ENCODE data around the gene IYD.
A peak's percentile ranks its signal among the peaks of the same experiment; 100 is the strongest.

IYD gene

GRCh38 chr6:150336299-150336698, 32.5 kb upstream of the IYD start:
- DNase-seq (ENCODE audit: low spot score) = peak; percentile 12
- TF ChIP-seq, protein P1, sequence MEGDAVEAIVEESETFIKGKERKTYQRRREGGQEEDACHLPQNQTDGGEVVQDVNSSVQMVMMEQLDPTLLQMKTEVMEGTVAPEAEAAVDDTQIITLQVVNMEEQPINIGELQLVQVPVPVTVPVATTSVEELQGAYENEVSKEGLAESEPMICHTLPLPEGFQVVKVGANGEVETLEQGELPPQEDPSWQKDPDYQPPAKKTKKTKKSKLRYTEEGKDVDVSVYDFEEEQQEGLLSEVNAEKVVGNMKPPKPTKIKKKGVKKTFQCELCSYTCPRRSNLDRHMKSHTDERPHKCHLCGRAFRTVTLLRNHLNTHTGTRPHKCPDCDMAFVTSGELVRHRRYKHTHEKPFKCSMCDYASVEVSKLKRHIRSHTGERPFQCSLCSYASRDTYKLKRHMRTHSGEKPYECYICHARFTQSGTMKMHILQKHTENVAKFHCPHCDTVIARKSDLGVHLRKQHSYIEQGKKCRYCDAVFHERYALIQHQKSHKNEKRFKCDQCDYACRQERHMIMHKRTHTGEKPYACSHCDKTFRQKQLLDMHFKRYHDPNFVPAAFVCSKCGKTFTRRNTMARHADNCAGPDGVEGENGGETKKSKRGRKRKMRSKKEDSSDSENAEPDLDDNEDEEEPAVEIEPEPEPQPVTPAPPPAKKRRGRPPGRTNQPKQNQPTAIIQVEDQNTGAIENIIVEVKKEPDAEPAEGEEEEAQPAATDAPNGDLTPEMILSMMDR (IDR thresholded peaks at IDR 0.05; ENCODE audit: extremely low read depth, missing control alignments) = no peak

DNA sequence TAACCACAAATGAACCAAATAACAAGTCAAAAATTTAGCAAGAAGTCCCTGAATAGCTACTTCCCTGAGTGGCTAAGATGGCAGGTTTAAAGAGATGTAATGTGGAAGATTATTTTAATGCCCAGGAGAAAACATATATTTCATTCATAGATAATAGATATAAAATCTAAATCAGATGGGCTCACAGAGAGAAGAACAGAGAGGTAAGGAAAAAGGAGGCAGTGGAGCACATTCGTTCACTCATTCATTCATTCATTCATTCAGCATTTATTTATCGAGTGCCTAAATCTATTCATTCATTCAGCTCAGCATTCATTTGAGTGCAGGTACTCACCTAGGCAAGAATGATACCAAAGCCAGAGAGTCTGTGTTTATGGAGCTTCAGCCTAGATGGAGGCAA, 32.1 kb upstream of the IYD start:
- no peak for DNase-seq (ENCODE audit: low spot score)
- TF ChIP-seq, protein P1 (IDR thresholded peaks at IDR 0.05; ENCODE audit: extremely low read depth, missing control alignments) = no peak

- TF ChIP-seq, protein P1 (IDR thresholded peaks at IDR 0.05; ENCODE audit: extremely low read depth, missing control alignments) = no peak
- DNase-seq (ENCODE audit: low spot score) = no peak
These were observed 26.7 kb upstream of the IYD start for GRCh38 chr6:150342126-150342525.

GRCh38 chr6:150343434-150343833, 25.4 kb upstream of the IYD start:
- DNase-seq (ENCODE audit: low spot score) = no peak
- TF ChIP-seq, protein P1 (IDR thresholded peaks at IDR 0.05; ENCODE audit: extremely low read depth, missing control alignments) = no peak

DNA sequence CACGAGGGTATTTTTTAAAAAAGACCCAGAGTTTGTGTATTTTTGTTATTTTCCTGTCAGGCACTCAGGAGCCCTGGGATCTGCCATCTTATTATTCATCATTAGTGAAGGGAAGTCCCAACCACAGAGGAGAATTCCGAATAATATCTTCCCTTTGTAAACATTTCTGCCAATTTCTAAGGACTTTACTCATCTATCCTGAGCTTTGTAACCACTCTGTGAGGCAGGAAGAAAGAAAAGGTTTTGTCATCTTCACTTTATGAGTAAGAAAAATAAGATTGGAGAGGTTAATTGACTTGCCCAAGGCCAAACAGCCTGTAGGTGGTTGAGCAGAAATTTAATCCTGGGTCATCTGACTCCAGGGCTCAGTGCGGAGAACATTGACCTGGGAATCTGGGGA, 23.0 kb upstream of the IYD start:
- TF ChIP-seq, protein P1 (IDR thresholded peaks at IDR 0.05; ENCODE audit: extremely low read depth, missing control alignments) = no peak
- DNase-seq (ENCODE audit: low spot score) = no peak

- TF ChIP-seq, protein P1 (IDR thresholded peaks at IDR 0.05; ENCODE audit: extremely low read depth, missing control alignments) = no peak
- DNase-seq (ENCODE audit: low spot score) = no peak
These were observed 22.5 kb upstream of the IYD start for GRCh38 chr6:150346346-150346745.

GRCh38 chr6:150347845-150348244, 21.0 kb upstream of the IYD start:
- no peak for DNase-seq (ENCODE audit: low spot score)
- TF ChIP-seq, protein P1 (IDR thresholded peaks at IDR 0.05; ENCODE audit: extremely low read depth, missing control alignments) = no peak
